HepG2 (cell line): ENCODE data around the gene ADAM15. TPM values are rescaled to one million over a fixed set of nuclear protein-coding genes. Genes with fewer than 3 reads are reported as not detected.

Source experiments
- ATAC-seq: fragments of 200-7000 bp; cut with Tn5 transposase; 3 replicates; pipeline ENCODE4 v1.9.1; 2020; ENCODE audit warnings: mild to moderate bottlenecking, moderate library complexity
- BruUV-seq: library from RNA; stranded (reverse); fragments of 400-500 nt; replicated peaks from 2 replicates; lab custom pipeline; 2021; lab: Mats Ljungman, UMichigan
- CTCF ChIA-PET: fragments of 300-600 bp; formaldehyde crosslinking; extraction: SDS; loops from one replicate; lab custom pipeline; 2021; ENCODE audit warnings: low total read pairs, inconsistent platforms, low intra/inter-chr PET ratio; lab: Yijun Ruan, JAX
- POLR2A ChIA-PET: fragments of 350-600 bp; sonication (Branson Sonifier 250); formaldehyde crosslinking; loops from one replicate; lab custom pipeline; 2020; ENCODE audit warnings: antibody characterized with exemption, inconsistent platforms; lab: Yijun Ruan, JAX
- DNase-seq: peaks from one replicate; pipeline ENCODE4 v3.0.0-alpha.2; 2015; ENCODE audit warnings: low spot score
- FAIRE-seq: peaks from 3 replicates; lab custom pipeline; 2011; peaks lifted over from hg19 to GRCh38; lab: Jason Lieb, UNC
- H2AFZ ChIP-seq: one replicate; pipeline ENCODE4 v1.6.1; 2011; ENCODE audit warnings: low read length, inconsistent platforms
- H3K27ac ChIP-seq: fragments of 300-600 bp; 3 replicates; pipeline ENCODE4 v1.8.0; 2011; ENCODE audit warnings: mixed run types, mild to moderate bottlenecking, mixed read lengths, low read length, inconsistent platforms; ENCODE audit not compliant: insufficient read depth; ENCODE audit errors: extremely low read length
- H3K27me3 ChIP-seq, 2 experiments: fragments of 200-600 bp in 1 of 2; 2 replicates in 1 of 2; 3 replicates in 1 of 2; pipeline versions ENCODE4 v1.6.0 to v1.8.0; 2011; ENCODE audit warnings: low read length in 2 of 2, mild to moderate bottlenecking in 2 of 2, moderate library complexity in 2 of 2, inconsistent platforms in 1 of 2; ENCODE audit not compliant: insufficient read depth in 2 of 2, control insufficient read depth in 1 of 2
- H3K36me3 ChIP-seq, 2 experiments: fragments of 200-600 bp in 1 of 2; replicated peaks in 1 of 2; 2 replicates in 1 of 2; 3 replicates in 1 of 2; pipeline versions ENCODE4 v1.5.1 to v1.8.0; 2011; ENCODE audit warnings: low read length in 2 of 2, inconsistent platforms in 1 of 2; ENCODE audit not compliant: insufficient read depth in 2 of 2, control insufficient read depth in 1 of 2
- H3K4me1 ChIP-seq: 2 replicates; pipeline ENCODE4 v1.5.1; 2012; ENCODE audit warnings: low read length, inconsistent platforms; ENCODE audit not compliant: insufficient read depth
- H3K4me2 ChIP-seq: 2 replicates; pipeline ENCODE4 v1.6.0; 2011; ENCODE audit warnings: low read depth, low read length, inconsistent platforms
- H3K4me3 ChIP-seq, 3 experiments: fragments of 200-600 bp in 1 of 3; sonication (generic), shearing (Covaris generic) in 1 of 3; replicated peaks in 1 of 3; 2 replicates each; pipeline ENCODE4 v1.5.1; 2011 to 2016; ENCODE audit warnings: low read length in 3 of 3, inconsistent platforms in 2 of 3, low read depth in 2 of 3, mild to moderate bottlenecking in 2 of 3, control low read depth in 1 of 3, mixed read lengths in 1 of 3; ENCODE audit not compliant: insufficient read depth in 1 of 3
- H3K79me2 ChIP-seq: one replicate; pipeline ENCODE4 v1.6.1; 2011; ENCODE audit warnings: low read length, inconsistent platforms; ENCODE audit not compliant: insufficient read depth
- H3K9ac ChIP-seq: 2 replicates; pipeline ENCODE4 v1.6.0; 2011; ENCODE audit warnings: mild to moderate bottlenecking, low read depth, low read length, inconsistent platforms; ENCODE audit not compliant: insufficient read depth
- H3K9me3 ChIP-seq: 2 replicates; pipeline ENCODE4 v1.5.1; 2012; ENCODE audit warnings: mild to moderate bottlenecking, low read length
- H4K20me1 ChIP-seq: 2 replicates; pipeline ENCODE4 v1.6.0; 2011; ENCODE audit warnings: inconsistent platforms, mild to moderate bottlenecking, low read length, moderate library complexity; ENCODE audit not compliant: insufficient read depth
- ATF6 ChIP-seq: sonication (generic); formaldehyde crosslinking; conservative IDR thresholded peaks from 2 replicates; pipeline ENCODE4 v1.4.0; 2020; ENCODE audit warnings: missing genetic modification reagents
- GABPB1 ChIP-seq: IDR thresholded peaks from 2 replicates; pipeline ENCODE4 v1.6.1; 2016; ENCODE audit warnings: mild to moderate bottlenecking, missing genetic modification reagents, moderate library complexity, missing compliant biosample characterization
- GATAD1 ChIP-seq: IDR thresholded peaks from 2 replicates; pipeline ENCODE4 v1.6.1; 2016; ENCODE audit warnings: missing genetic modification reagents, missing compliant biosample characterization
- KMT2B ChIP-seq: IDR thresholded peaks from 2 replicates; pipeline ENCODE4 v1.6.1; 2016; ENCODE audit warnings: missing genetic modification reagents, missing compliant biosample characterization
- MBNL3 ChIP-seq: fragments of 250-450 bp; sonication (Bioruptor Pico); conservative IDR thresholded peaks from 2 replicates; pipeline ENCODE4 v1.8.0; 2022; ENCODE audit warnings: mild to moderate bottlenecking, inconsistent platforms
- MED8 ChIP-seq: sonication (generic); formaldehyde crosslinking; IDR thresholded peaks from 2 replicates; pipeline ENCODE4 v1.8.1; 2023; ENCODE audit warnings: mild to moderate bottlenecking, missing genetic modification reagents; ENCODE audit not compliant: insufficient replicate concordance
- MXI1 ChIP-seq: IDR thresholded peaks from 3 replicates; pipeline ENCODE4 v1.6.1; 2012; ENCODE audit warnings: low read depth, low read length, inconsistent platforms, borderline replicate concordance
- SKI ChIP-seq: fragments of 450-650 bp; IDR thresholded peaks from one replicate; pipeline ENCODE4 v1.6.1; 2018; ENCODE audit warnings: mild to moderate bottlenecking; ENCODE audit not compliant: partially characterized antibody
- SP2 ChIP-seq: sonication (generic); formaldehyde crosslinking; IDR thresholded peaks from 2 replicates; pipeline ENCODE4 v1.5.1; 2020; ENCODE audit warnings: mild to moderate bottlenecking, missing genetic modification reagents
- ZFP82 ChIP-seq: sonication (generic); formaldehyde crosslinking; IDR thresholded peaks from 2 replicates; pipeline ENCODE4 v1.5.1; 2020; ENCODE audit warnings: mild to moderate bottlenecking, missing genetic modification reagents, borderline replicate concordance
- ZNF263 ChIP-seq: sonication (generic); formaldehyde crosslinking; IDR thresholded peaks from 2 replicates; pipeline ENCODE4 v1.4.0; 2020; ENCODE audit warnings: missing genetic modification reagents
- ZNF512 ChIP-seq: sonication (generic); formaldehyde crosslinking; IDR thresholded peaks from 2 replicates; pipeline ENCODE4 v1.4.0; 2020; ENCODE audit warnings: mild to moderate bottlenecking, missing genetic modification reagents
- WGBS: methylation state at CpG from one replicate; pipeline ENCODE4 v1.1.6; 2017; ENCODE audit warnings: low lambda C conversion rate; 5-methylcytosine and 5-hydroxymethylcytosine counted together
- in situ Hi-C: cut with HindIII; loops from 2 replicates; pipeline ENCODE4 v1.10.0; 2017; ENCODE audit warnings: low pct_unique_long_range_greater_than_20kb; ENCODE audit not compliant: extremely low pct_ligation_motif_present
- intact Hi-C: fragments of 100-400 bp; cut with micrococcal nuclease; formaldehyde crosslinking; loops from one replicate; pipeline ENCODE4 v1.10.0; 2022; ENCODE audit not compliant: unreplicated experiment
- polyA plus RNA-seq, 8 experiments: library from polyadenylated mRNA; depleted of rRNA in 3 of 8; stranded (reverse) in 7 of 8; unstranded in 1 of 8; fragments of >200 nt; fragmentation: Illumina TruSeq in 4 of 8; extraction: Trizol in 4 of 8; gene quantifications; 2 replicates each; pipeline versions ENCODE4 v1.2.1 to v1.2.3, GENCODE V29; 2011 to 2016; ENCODE audit warnings: low read depth in 4 of 8, missing spikeins in 1 of 8, mixed read lengths in 1 of 8; ENCODE audit not compliant: insufficient read depth in 1 of 8
- total RNA-seq, 5 experiments: library from RNA; depleted of rRNA; stranded (reverse); fragments of >200 nt; fragmentation: Illumina TruSeq; extraction: Trizol; gene quantifications; 2 replicates each; pipeline ENCODE4 v1.2.3, GENCODE V29; 2016; ENCODE audit warnings: low read depth in 1 of 5

The ADAM15 gene
- total and polyA plus RNA-seq, 2 of the 13 experiments (the other 11 are each of a cell fraction or from before 2014, with no cell fraction given), result 17.9 to 25.6 TPM

GRCh38 chr1:155029513-155030242 lies 21.4 kb upstream of the ADAM15 start:
- in situ Hi-C loops, result no loop called here

GRCh38 chr1:155030243-155030795 lies 20.8 kb upstream of the ADAM15 start:
- H3K27me3 ChIP-seq, result peaks cover 7 to 50% of the 10 kb centered on the region in 2 experiments
- H3K9ac ChIP-seq, result no peak overlapping the region
- in situ Hi-C loops, result no loop called here
- peaks cover 42% of the 10 kb centered on the region for H3K4me1 ChIP-seq
- CTCF ChIA-PET, result no interaction called here
- H3K79me2 ChIP-seq, result no peaks in the 10 kb centered on the region
- H3K4me2 ChIP-seq, result no peak overlapping the region
- TF ChIP-seq SKI (no peak), ZFP82 (CRISPR knock-in tag) (no peak), GATAD1 (CRISPR knock-in tag) (no peak), SP2 (CRISPR knock-in tag) (no peak), MED8 (CRISPR knock-in tag) (no peak), MBNL3 (CRISPR knock-in tag) (no peak), GABPB1 (CRISPR knock-in tag) (no peak), KMT2B (CRISPR knock-in tag) (no peak), ATF6 (no peak), MXI1 (no peak)
- TF ChIP-seq, all 625 proteins: peak for 0
- Histone ChIP-seq H4K20me1 (no peaks in the 10 kb centered on the region), H3K27ac (no peak overlapping the region), H3K9me3 (no peaks in the 10 kb centered on the region), H3K36me3 (no peaks in the 10 kb centered on the region), H2AFZ (no peak overlapping the region), H3K4me3 (no peak overlapping the region; a peak in 1 of 6 replicates)
- WGBS, result 0% methylated on average over 4 of the region's 15 CpGs
- intact Hi-C loops, result no loop called here
- DNase-seq (no peak), ATAC-seq (peak; percentile 30), FAIRE-seq (no peak)
- no TSS peak for BruUV-seq
- POLR2A ChIA-PET, result no interaction called here

More at GRCh38 chr1:155029513-155030242, 21.4 kb upstream of the ADAM15 start:
- no peak overlapping the region for H3K4me3 ChIP-seq
- no TSS peak for BruUV-seq
- intact Hi-C loops, result no loop called here
- DNase-seq (no peak), ATAC-seq (peak; percentile 17; the same call in 2 of the 3 replicates)
- 55% methylated on average over 16 of the region's 16 CpGs for WGBS
- peaks cover 7 to 45% of the 10 kb centered on the region in 2 experiments for H3K27me3 ChIP-seq
- H3K9me3 ChIP-seq, result no peaks in the 10 kb centered on the region
- H3K4me2 ChIP-seq, result no peak overlapping the region; the same call in 1 of the 2 replicates
- no peaks in the 10 kb centered on the region for H3K36me3 ChIP-seq
- no peak overlapping the region for H3K9ac ChIP-seq
- no peak overlapping the region for H2AFZ ChIP-seq
- ChIA-PET POLR2A (no interaction called here), CTCF (no interaction called here)
- no peak overlapping the region for H3K27ac ChIP-seq
- no peak for TF ChIP-seq ZNF512 (CRISPR knock-in tag)
- peak; percentile 81 for TF ChIP-seq ZNF263 (CRISPR knock-in tag)
- TF ChIP-seq, all 625 proteins: peak for 1
- no peak for FAIRE-seq
- Histone ChIP-seq H3K4me1 (peaks cover 48% of the 10 kb centered on the region), H3K79me2 (no peaks in the 10 kb centered on the region), H4K20me1 (no peaks in the 10 kb centered on the region)
